ENCODE measurements around the gene STON1.

Gene STON1

GRCh38 chr2:48638261-48638660, 108.3 kb downstream of the STON1 start (continued):
- TF ChIP-seq ZNF324 (tag by site-specific recombination; IDR thresholded peaks at IDR 0.05): no peak
- TF ChIP-seq ZNF148 (tag by site-specific recombination; IDR thresholded peaks at IDR 0.05; ENCODE audit: borderline replicate concordance): no peak
- TF ChIP-seq HIC1 (tag by site-specific recombination; IDR thresholded peaks at IDR 0.05): no peak
- TF ChIP-seq ZFP69B (tag by site-specific recombination; IDR thresholded peaks at IDR 0.05): no peak
- no peak for TF ChIP-seq ZNF830 (tag by site-specific recombination; IDR thresholded peaks at IDR 0.05; ENCODE audit: low read depth)
- no peak for TF ChIP-seq MEIS1 (CRISPR knock-in tag; IDR thresholded peaks at IDR 0.05; ENCODE audit: borderline replicate concordance)

All from HEK293 (cell line).